Small intestine (tissue), 7 donors: ENCODE results near the gene AUTS2. TPM values are rescaled to one million over a fixed set of nuclear protein-coding genes. Genes with fewer than 3 reads are reported as not detected.

Experiments
- DNase-seq, 2 donors: peaks; one replicate each; pipeline versions ENCODE4 v3.0.0 to v3.0.0-alpha.2; 2013
- FAIRE-seq: peaks from 2 replicates; lab custom pipeline; 2012; peaks lifted over from hg19 to GRCh38; lab: Jason Lieb, UNC
- H3K27ac ChIP-seq, 3 donors: one replicate each; pipeline ENCODE4 v1.5.1; 2013; ENCODE audit warnings: low read length in 2 of 3, mild to moderate bottlenecking in 2 of 3, control low read depth in 1 of 3, inconsistent platforms in 1 of 3, low read depth in 1 of 3, moderate library complexity in 1 of 3
- H3K27me3 ChIP-seq, 3 donors: one replicate each; pipeline ENCODE4 v1.6.1; 2013; ENCODE audit warnings: low read length in 3 of 3, inconsistent platforms in 1 of 3; ENCODE audit not compliant: control insufficient read depth in 3 of 3, insufficient read depth in 3 of 3
- H3K36me3 ChIP-seq, 3 donors: one replicate each; pipeline ENCODE4 v1.6.1; 2013; ENCODE audit warnings: low read length in 3 of 3, inconsistent platforms in 1 of 3, low read depth in 1 of 3, mild to moderate bottlenecking in 1 of 3, moderate library complexity in 1 of 3; ENCODE audit not compliant: control insufficient read depth in 3 of 3, insufficient read depth in 2 of 3
- H3K4me1 ChIP-seq, 3 donors: one replicate each; pipeline ENCODE4 v1.6.1; 2013; ENCODE audit warnings: low read length in 2 of 3, inconsistent platforms in 1 of 3, low read depth in 1 of 3, mild to moderate bottlenecking in 1 of 3, moderate library complexity in 1 of 3; ENCODE audit not compliant: control insufficient read depth in 3 of 3, insufficient read depth in 2 of 3
- H3K4me3 ChIP-seq, 3 donors: one replicate each; pipeline ENCODE4 v1.5.1; 2013; ENCODE audit warnings: low read length in 3 of 3, control low read depth in 1 of 3, inconsistent platforms in 1 of 3, low read depth in 1 of 3, mild to moderate bottlenecking in 1 of 3, moderate library complexity in 1 of 3
- H3K9me3 ChIP-seq, 2 donors: one replicate each; pipeline ENCODE4 v1.6.1; 2013; ENCODE audit warnings: low read depth in 1 of 2, low read length in 1 of 2; ENCODE audit not compliant: control insufficient read depth in 2 of 2, insufficient read depth in 1 of 2
- WGBS, 3 donors: extraction: QIAGEN DNeasy Blood & Tissue Kit; methylation state at CpG; one replicate each; pipeline ENCODE4 v1.1.7; 2013; 5-methylcytosine and 5-hydroxymethylcytosine counted together
- polyA plus RNA-seq, 4 donors: library from polyadenylated mRNA; stranded (reverse) in 3 of 4; unstranded in 1 of 4; fragments of 200-250 nt in 3 of 4; fragments of 120-200 nt in 1 of 4; gene quantifications; one replicate each; pipeline versions ENCODE4 v1.2.1 to v1.2.3, GENCODE V29; 2013
- donor health status: healthy with polysubstance abuse.
- donor health status: control.
- donor health status: control.
- donor health status: Bipolar disorder and iron deficiency.
- donor health status: healthy.

The AUTS2 gene
- polyA plus RNA-seq, 4 donors: 4.9 to 43.5 (median 13.6) TPM

DNA sequence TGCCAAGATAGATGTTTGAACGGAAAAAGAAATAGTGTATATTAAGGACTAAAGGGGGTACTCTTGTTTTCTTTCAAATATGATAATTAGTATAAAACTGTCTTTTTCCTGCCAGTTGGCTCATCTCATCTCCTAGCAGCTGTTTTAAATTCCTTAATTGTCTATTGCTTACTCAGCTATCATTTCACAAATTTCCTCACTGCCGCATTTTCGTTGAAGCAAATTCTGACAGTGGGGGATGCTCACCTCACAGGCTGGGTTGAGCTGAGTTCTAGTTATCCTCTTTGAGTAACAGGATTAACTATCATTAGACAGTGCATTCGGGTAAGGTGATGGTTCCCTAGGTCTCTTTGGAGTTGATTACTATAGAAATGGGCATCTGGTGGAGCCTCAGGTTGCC is 592.0 kb downstream of the AUTS2 start:
- no peaks in the 10 kb centered on the region for H3K4me1 ChIP-seq
- 78 to 95% (median 90%) methylated on average over 4 of the region's 4 CpGs for WGBS, 3 donors

DNA sequence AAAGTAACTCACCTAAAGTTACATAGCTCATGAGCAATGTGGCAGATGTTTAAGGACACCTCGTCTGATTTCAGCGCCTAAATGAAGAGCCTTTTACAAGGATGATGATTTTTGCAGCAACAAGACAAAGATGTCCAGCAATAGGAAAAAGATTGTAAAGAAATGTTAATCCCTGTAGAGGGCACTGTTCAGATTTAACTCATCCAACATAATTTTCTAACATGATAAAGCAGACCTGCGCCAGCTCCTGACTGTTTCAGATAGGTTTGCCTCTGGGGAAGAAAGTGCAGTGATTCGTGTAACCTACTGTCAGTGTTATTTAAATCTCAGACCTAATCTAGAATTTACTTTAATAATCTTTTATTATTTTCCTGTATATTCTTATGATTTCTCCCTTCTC is 595.2 kb downstream of the AUTS2 start:
- no peak overlapping the region for H3K4me3 ChIP-seq
- WGBS, 3 donors: 30 to 58% (median 37%) methylated on average over 4 of the region's 4 CpGs
- DNase-seq (peak; percentile 19 to 49), FAIRE-seq (no peak)
- no peak overlapping the region for H3K27ac ChIP-seq
- H3K27me3 ChIP-seq: no peaks in the 10 kb centered on the region
- peaks cover 0 to 8% of the 10 kb centered on the region in 2 donors for H3K9me3 ChIP-seq
- H3K4me1 ChIP-seq: no peaks in the 10 kb centered on the region
- no peaks in the 10 kb centered on the region for H3K36me3 ChIP-seq

More for the DNA sequence above, 592.0 kb downstream of the AUTS2 start:
- H3K36me3 ChIP-seq: no peaks in the 10 kb centered on the region
- no peaks in the 10 kb centered on the region for H3K27me3 ChIP-seq
- no peak overlapping the region for H3K27ac ChIP-seq
- DNase-seq: no peak
- no peak overlapping the region for H3K4me3 ChIP-seq
- FAIRE-seq: no peak
- H3K9me3 ChIP-seq: peaks cover 0 to 8% of the 10 kb centered on the region in 2 donors

DNA sequence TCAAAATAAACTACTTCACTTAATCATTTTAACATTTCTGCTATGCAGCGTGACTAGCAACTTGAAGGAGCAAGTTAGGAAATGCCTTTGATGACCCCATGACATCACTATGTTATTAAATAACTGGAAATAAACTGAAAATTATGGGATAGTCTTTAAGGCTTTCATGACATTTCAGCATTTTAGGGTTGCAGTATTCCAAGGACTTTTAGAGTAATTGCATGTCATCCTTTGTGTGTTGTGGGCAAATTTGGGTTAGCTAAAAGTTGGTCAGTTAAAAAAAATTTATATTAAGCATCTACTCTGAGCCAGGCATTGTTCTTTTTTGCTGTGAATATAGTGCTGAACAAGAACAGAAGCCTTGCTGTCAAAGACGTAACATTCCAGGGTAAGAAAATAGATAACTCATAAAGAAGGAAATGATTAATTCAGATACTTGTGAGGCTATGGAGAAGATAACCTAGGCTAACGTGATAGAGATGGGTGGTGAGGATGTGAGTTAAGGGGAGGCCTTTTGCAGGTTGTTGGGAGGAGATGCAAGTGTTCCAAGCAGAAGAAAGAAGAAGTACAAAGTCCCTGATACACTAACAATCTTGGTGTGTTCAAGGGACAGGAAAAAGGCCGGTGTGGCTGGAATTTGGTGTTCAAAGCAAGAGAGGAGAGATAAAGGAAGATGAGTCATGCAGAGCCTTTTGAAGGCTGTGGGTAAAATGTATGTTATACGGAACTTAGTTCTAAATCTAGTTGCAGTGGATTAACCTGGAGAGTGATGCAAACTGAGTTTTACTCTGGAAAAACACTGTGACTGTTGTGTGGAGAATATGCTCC is 610.2 kb downstream of the AUTS2 start:
- H3K9me3 ChIP-seq: no peaks in the 10 kb centered on the region
- H3K27me3 ChIP-seq: no peaks in the 10 kb centered on the region
- H3K27ac ChIP-seq: peak overlapping the region in 1 of 3 donors; percentile 25
- no peak overlapping the region for H3K4me3 ChIP-seq
- WGBS, 3 donors: 27 to 49% (median 33%) methylated on average over 5 of the region's 5 CpGs
- no peaks in the 10 kb centered on the region for H3K36me3 ChIP-seq
- FAIRE-seq: no peak
- peaks cover 0 to 13% (median 0%) of the 10 kb centered on the region in 3 donors for H3K4me1 ChIP-seq
- peak; percentile 61 to 72 for DNase-seq

GRCh38 chr7:70210200-70210935 is 612.1 kb downstream of the AUTS2 start:
- H3K36me3 ChIP-seq: no peaks in the 10 kb centered on the region
- H3K4me3 ChIP-seq: no peak overlapping the region
- DNase-seq (no peak), FAIRE-seq (no peak)
- H3K4me1 ChIP-seq: peaks cover 0 to 13% (median 0%) of the 10 kb centered on the region in 3 donors
- no peak overlapping the region for H3K27ac ChIP-seq
- H3K27me3 ChIP-seq: no peaks in the 10 kb centered on the region
- no peaks in the 10 kb centered on the region for H3K9me3 ChIP-seq
- 77 to 88% (median 79%) methylated on average over 5 of the region's 5 CpGs for WGBS, 3 donors

- FAIRE-seq (no peak), DNase-seq (no peak)
- peaks cover 0 to 10% (median 0%) of the 10 kb centered on the region in 3 donors for H3K4me1 ChIP-seq
- H3K27ac ChIP-seq: no peak overlapping the region
- no peaks in the 10 kb centered on the region for H3K9me3 ChIP-seq
- 91 to 96% (median 95%) methylated on average over 6 of the region's 6 CpGs for WGBS, 3 donors
- H3K4me3 ChIP-seq: no peak overlapping the region
- H3K27me3 ChIP-seq: no peaks in the 10 kb centered on the region
- no peaks in the 10 kb centered on the region for H3K36me3 ChIP-seq
These were observed 612.6 kb downstream of the AUTS2 start for GRCh38 chr7:70210936-70211310.

DNA sequence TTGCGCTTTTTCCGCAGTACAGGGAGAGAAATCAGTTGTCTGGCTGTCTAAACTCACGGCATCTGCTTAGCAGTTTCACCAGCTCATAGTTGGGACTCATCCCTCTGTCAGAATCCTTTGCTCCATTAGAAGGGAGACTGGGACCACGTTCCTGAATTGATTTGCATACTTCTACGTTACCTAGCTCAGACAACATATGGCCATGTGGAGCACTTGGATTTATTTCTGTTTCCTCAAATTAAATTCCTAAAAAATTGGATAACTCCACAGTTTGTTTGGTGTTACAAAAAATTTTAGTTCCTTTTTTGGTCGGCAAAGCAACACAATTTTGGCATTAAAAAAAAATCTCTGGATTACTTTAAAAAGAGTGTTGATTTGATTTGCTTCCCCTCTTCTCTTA is 614.0 kb downstream of the AUTS2 start:
- FAIRE-seq (no peak), DNase-seq (no peak)
- H3K27ac ChIP-seq: no peak overlapping the region
- H3K27me3 ChIP-seq: no peaks in the 10 kb centered on the region
- H3K9me3 ChIP-seq: no peaks in the 10 kb centered on the region
- no peaks in the 10 kb centered on the region for H3K36me3 ChIP-seq
- H3K4me1 ChIP-seq: peaks cover 0 to 4% (median 0%) of the 10 kb centered on the region in 3 donors
- WGBS, 3 donors: 86 to 93% (median 88%) methylated on average over 6 of the region's 6 CpGs
- H3K4me3 ChIP-seq: no peak overlapping the region

DNA sequence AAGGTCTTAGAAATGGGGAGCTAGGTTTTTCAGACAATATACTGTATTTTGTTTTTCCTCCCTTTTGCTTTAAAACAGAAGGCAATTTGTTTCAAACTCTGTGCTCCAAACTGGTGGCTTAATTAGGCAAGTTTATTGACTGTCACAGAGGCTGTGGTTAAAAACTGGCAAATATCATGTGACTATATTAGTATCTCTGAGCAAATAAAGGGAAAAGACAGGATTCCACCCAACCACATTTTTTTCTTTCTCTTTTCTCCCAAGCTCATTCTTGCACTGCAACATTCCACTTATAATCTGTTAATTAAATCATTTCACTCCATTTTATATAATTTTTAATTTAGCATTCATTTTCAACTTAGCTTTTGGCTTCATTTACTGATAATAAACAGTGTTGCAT is 615.8 kb downstream of the AUTS2 start:
- no peak overlapping the region for H3K4me3 ChIP-seq
- H3K27ac ChIP-seq: no peak overlapping the region
- no peaks in the 10 kb centered on the region for H3K27me3 ChIP-seq
- no peaks in the 10 kb centered on the region for H3K4me1 ChIP-seq
- no peaks in the 10 kb centered on the region for H3K36me3 ChIP-seq
- FAIRE-seq (no peak), DNase-seq (no peak)
- H3K9me3 ChIP-seq: no peaks in the 10 kb centered on the region

DNA sequence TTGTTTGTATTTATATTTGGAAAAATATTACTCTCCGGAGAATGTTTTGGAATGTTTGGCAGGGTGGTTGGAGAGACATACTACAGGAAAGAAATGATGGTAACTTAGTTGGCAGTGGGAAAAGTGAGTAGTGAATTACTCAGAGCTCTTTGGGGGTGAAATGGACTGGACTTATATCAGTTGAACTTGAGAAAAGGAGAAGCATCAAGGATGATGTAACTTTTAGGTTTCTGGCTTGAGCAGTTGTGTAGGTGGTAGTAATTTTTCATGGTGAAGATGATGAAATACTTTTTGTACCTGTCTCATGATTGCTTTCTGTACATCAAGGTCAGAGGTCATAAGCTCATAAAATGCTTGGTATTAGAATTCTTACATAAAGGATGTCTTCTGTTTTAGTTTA is 617.2 kb downstream of the AUTS2 start:
- Histone ChIP-seq H3K27ac (no peak overlapping the region), H3K4me3 (no peak overlapping the region), H3K36me3 (no peaks in the 10 kb centered on the region), H3K9me3 (no peaks in the 10 kb centered on the region), H3K4me1 (no peaks in the 10 kb centered on the region), H3K27me3 (no peaks in the 10 kb centered on the region)
- WGBS, 3 donors: 68 to 97% (median 92%) methylated on average over 1 of the region's 1 CpG
- FAIRE-seq (no peak), DNase-seq (no peak)
